GM12878 (cell line): Measurements from ENCODE around the gene ABCC2. TPM values are rescaled to one million over a fixed set of nuclear protein-coding genes. Genes with fewer than 3 reads are reported as not detected.

Source experiments
- ATAC-seq: fragments of 200-7000 bp; cut with Tn5 transposase; 3 replicates; pipeline ENCODE4 v1.9.1; 2020; ENCODE audit warnings: mild to moderate bottlenecking, moderate library complexity
- BruUV-seq: library from RNA; stranded (reverse); fragments of 400-500 nt; replicated peaks from 2 replicates; lab custom pipeline; 2021; lab: Mats Ljungman, UMichigan
- CTCF ChIA-PET: fragments of 300-600 bp; sonication (Branson Sonifier 250); formaldehyde crosslinking; extraction: SDS; loops from one replicate; lab custom pipeline; 2021; ENCODE audit warnings: inconsistent platforms; lab: Yijun Ruan, JAX
- POLR2A ChIA-PET: fragments of 350-600 bp; formaldehyde crosslinking; extraction: SDS; loops from one replicate; lab custom pipeline; 2021; ENCODE audit warnings: inconsistent platforms; lab: Charles Lee
- RAD21 ChIA-PET: fragments of 300-600 bp; sonication (Branson Sonifier 250); formaldehyde crosslinking; loops from one replicate; lab custom pipeline; 2023; ENCODE audit warnings: antibody characterized with exemption; ENCODE audit not compliant: unreplicated experiment; lab: Charles Lee
- SMC1A ChIA-PET: fragments of 300-600 bp; sonication (Branson Sonifier 250); formaldehyde crosslinking; loops from one replicate; lab custom pipeline; 2023; ENCODE audit not compliant: unreplicated experiment, uncharacterized antibody; lab: Charles Lee
- DNase-seq: peaks from one replicate; pipeline ENCODE4 v3.0.0-alpha.2; 2011; ENCODE audit warnings: low read depth, low spot score
- FAIRE-seq: peaks from 3 replicates; lab custom pipeline; 2011; peaks lifted over from hg19 to GRCh38; lab: Jason Lieb, UNC
- H2AFZ ChIP-seq: 2 replicates; pipeline ENCODE4 v1.6.0; 2011; ENCODE audit warnings: low read depth, low read length, control low read depth; ENCODE audit not compliant: control insufficient read depth
- H3K27ac ChIP-seq: 2 replicates; pipeline ENCODE4 v1.5.1; 2011; ENCODE audit warnings: control low read depth; ENCODE audit not compliant: control insufficient read depth, insufficient read depth
- H3K27me3 ChIP-seq, 2 experiments: replicated peaks in 1 of 2; 2 replicates each; pipeline versions ENCODE4 v1.6.0 to v1.6.1; 2011; ENCODE audit warnings: low read length in 1 of 2; ENCODE audit not compliant: control insufficient read depth in 2 of 2, insufficient read depth in 2 of 2
- H3K36me3 ChIP-seq, 2 experiments: 2 replicates each; pipeline ENCODE4 v1.5.1; 2011; ENCODE audit warnings: low read length in 1 of 2; ENCODE audit not compliant: control insufficient read depth in 2 of 2, insufficient read depth in 2 of 2
- H3K4me1 ChIP-seq: 2 replicates; pipeline ENCODE4 v1.6.1; 2011; ENCODE audit warnings: mild to moderate bottlenecking, low read length, moderate library complexity, mixed read lengths; ENCODE audit not compliant: control insufficient read depth, insufficient read depth
- H3K4me2 ChIP-seq: 2 replicates; pipeline ENCODE4 v1.6.0; 2011; ENCODE audit warnings: control low read depth; ENCODE audit not compliant: control insufficient read depth, insufficient read depth
- H3K4me3 ChIP-seq: fragments of 200-600 bp; sonication (generic); 2 replicates; pipeline ENCODE4 v1.5.1; 2016
- H3K79me2 ChIP-seq: 2 replicates; pipeline ENCODE4 v1.6.0; 2011; ENCODE audit warnings: low read length; ENCODE audit not compliant: control insufficient read depth, insufficient read depth
- H3K9ac ChIP-seq: 2 replicates; pipeline ENCODE4 v1.8.0; 2011; ENCODE audit warnings: low read length, control low read depth, mixed read lengths; ENCODE audit not compliant: control insufficient read depth, insufficient read depth
- H3K9me3 ChIP-seq: replicated peaks from 3 replicates; pipeline ENCODE4 v1.5.1; 2011; ENCODE audit warnings: mild to moderate bottlenecking, low read length; ENCODE audit not compliant: control insufficient read depth, insufficient read depth
- H4K20me1 ChIP-seq: 2 replicates; pipeline ENCODE4 v1.6.0; 2011; ENCODE audit not compliant: control insufficient read depth, insufficient read depth
- HDAC6 ChIP-seq: fragments of 200-600 bp; sonication (generic); IDR thresholded peaks from one replicate; pipeline ENCODE4 v1.8.0; 2017; ENCODE audit warnings: antibody characterized with exemption; ENCODE audit not compliant: unreplicated experiment
- IKZF2 ChIP-seq, 2 experiments: fragments of 450-650 bp; IDR thresholded peaks; 2 replicates each; pipeline ENCODE4 v1.6.1; 2017; ENCODE audit warnings: mild to moderate bottlenecking in 2 of 2, moderate library complexity in 2 of 2
- SUZ12 ChIP-seq: fragments of 200-600 bp; sonication (generic); IDR thresholded peaks from one replicate; pipeline ENCODE4 v1.6.1; 2018; ENCODE audit warnings: antibody characterized with exemption, mild to moderate bottlenecking; ENCODE audit not compliant: unreplicated experiment
- WGBS: methylation state at CpG from one replicate; pipeline ENCODE4 v1.1.6; 2016; ENCODE audit warnings: low lambda C conversion rate; ENCODE audit not compliant: insufficient replicate concordance, insufficient coverage; ENCODE audit errors: missing lambda C conversion rate; 5-methylcytosine and 5-hydroxymethylcytosine counted together
- in situ Hi-C: fragments of 300-500 bp; cut with MboI; formaldehyde crosslinking; loops from 9 replicates; pipeline ENCODE4 v1.14.3; 2018; ENCODE audit warnings: mixed read lengths
- intact Hi-C: fragments of 100-400 bp; cut with micrococcal nuclease; formaldehyde crosslinking; loops from one replicate; pipeline ENCODE4 v1.14.2; 2022; ENCODE audit not compliant: unreplicated experiment
- polyA plus RNA-seq, 11 experiments: library from polyadenylated mRNA; depleted of rRNA in 4 of 11; unstranded in 6 of 11; stranded (reverse) in 5 of 11; fragments of >200 nt; fragmentation: Nextera tagmentation in 4 of 11; fragmentation: Illumina TruSeq in 1 of 11; extraction: Ambion mirVana in 4 of 11; extraction: Trizol in 1 of 11; gene quantifications; 1 replicate in 1 of 11; 2 replicates in 10 of 11; pipeline versions ENCODE4 v1.2.1 to v1.2.3, GENCODE V29; 2011 to 2016; ENCODE audit warnings: inconsistent platforms in 2 of 11, missing spikeins in 2 of 11, low read depth in 1 of 11
- total RNA-seq, 4 experiments: library from RNA; depleted of rRNA in 3 of 4; stranded (reverse); fragments of >200 nt in 3 of 4; fragmentation: Illumina TruSeq in 1 of 4; extraction: Trizol in 1 of 4; gene quantifications; 2 replicates each; pipeline versions ENCODE4 v1.2.1 to v1.2.3, GENCODE V29; 2013 to 2021

Gene ABCC2
- total and polyA plus RNA-seq, 10 of the 15 experiments (the other 5 are each of a cell fraction or from before 2014, with no cell fraction given) = 0.02 to 0.95 (median 0.21) TPM

GRCh38 chr10:99880080-99880835 lies 97.8 kb downstream of the ABCC2 start:
- BruUV-seq = no TSS peak
- CTCF ChIA-PET = no interaction called here

GRCh38 chr10:99881371-99881770 lies 98.9 kb downstream of the ABCC2 start:
- Histone ChIP-seq H4K20me1 (no peaks in the 10 kb centered on the region; the same call in 1 of the 2 replicates), H3K79me2 (no peaks in the 10 kb centered on the region), H3K9ac (no peak overlapping the region), H3K9me3 (no peaks in the 10 kb centered on the region), H3K4me3 (no peak overlapping the region), H3K4me1 (no peaks in the 10 kb centered on the region), H2AFZ (no peak overlapping the region), H3K4me2 (no peak overlapping the region), H3K36me3 (peaks cover 29 to 41% of the 10 kb centered on the region in 2 experiments), H3K27me3 (no peaks in the 10 kb centered on the region), H3K27ac (no peak overlapping the region)
- BruUV-seq = no TSS peak
- no peak for DNase-seq
- in situ Hi-C loops (no loop called here), intact Hi-C loops (no loop called here)
- ChIA-PET RAD21 (no interaction called here), SMC1A (interaction anchor here (0.8 to 1.2 kb wide), 2 partner anchors 9 to 100 kb away, joined by 3 to 4 read pairs; no protein-coding TSS in a partner anchor), POLR2A (no interaction called here), CTCF (interaction anchor here (1.2 kb wide), 1 partner anchor 164 kb away, joined by 8 read pairs; no protein-coding TSS in a partner anchor)
- TF ChIP-seq IKZF2 (IDR thresholded peaks at IDR 0.05) (no peak), SUZ12 (no peak)
- over 99% methylated on average over 5 of the region's 5 CpGs for WGBS
- FAIRE-seq = no peak
- no peak for ATAC-seq

More at GRCh38 chr10:99880080-99880835, 97.8 kb downstream of the ABCC2 start:
- SMC1A ChIA-PET = interaction anchor here (1.2 kb wide), 1 partner anchor 10 kb away, joined by 3 read pairs; no protein-coding TSS in a partner anchor
- Histone ChIP-seq H3K36me3 (peaks cover 24 to 45% of the 10 kb centered on the region in 2 experiments), H3K27me3 (no peaks in the 10 kb centered on the region), H3K9me3 (no peaks in the 10 kb centered on the region), H3K79me2 (no peaks in the 10 kb centered on the region), H2AFZ (no peak overlapping the region), H3K4me2 (no peak overlapping the region), H3K9ac (no peak overlapping the region), H3K4me3 (no peak overlapping the region), H4K20me1 (no peaks in the 10 kb centered on the region; the same call in 1 of the 2 replicates), H3K27ac (no peak overlapping the region), H3K4me1 (no peaks in the 10 kb centered on the region)
- TF ChIP-seq HDAC6 = no peak
- RAD21 ChIA-PET = no interaction called here
- 94% methylated on average over 19 of the region's 19 CpGs for WGBS
- intact Hi-C loops (no loop called here), in situ Hi-C loops (no loop called here)
- no peak for DNase-seq
- FAIRE-seq = no peak
- POLR2A ChIA-PET = no interaction called here
- no peak for ATAC-seq
